SK-N-SH (cell line): ENCODE results near the gene RNU4-1.

Experiments used
- CTCF ChIP-seq: fragments of 200-600 bp; sonication (generic); IDR thresholded peaks from 2 replicates; pipeline ENCODE4 v1.6.1; 2017; ENCODE audit warnings: antibody characterized with exemption, mild to moderate bottlenecking, moderate library complexity
- EP300 ChIP-seq, 2 experiments: IDR thresholded peaks; 2 replicates each; pipeline versions ENCODE4 v1.4.0 to v1.6.1; 2012; ENCODE audit warnings: borderline replicate concordance in 1 of 2, low read depth in 1 of 2, low read length in 1 of 2
- FOXM1 ChIP-seq: IDR thresholded peaks from 2 replicates; pipeline ENCODE4 v1.4.0; 2012; ENCODE audit warnings: low read depth, mild to moderate bottlenecking

DNA sequence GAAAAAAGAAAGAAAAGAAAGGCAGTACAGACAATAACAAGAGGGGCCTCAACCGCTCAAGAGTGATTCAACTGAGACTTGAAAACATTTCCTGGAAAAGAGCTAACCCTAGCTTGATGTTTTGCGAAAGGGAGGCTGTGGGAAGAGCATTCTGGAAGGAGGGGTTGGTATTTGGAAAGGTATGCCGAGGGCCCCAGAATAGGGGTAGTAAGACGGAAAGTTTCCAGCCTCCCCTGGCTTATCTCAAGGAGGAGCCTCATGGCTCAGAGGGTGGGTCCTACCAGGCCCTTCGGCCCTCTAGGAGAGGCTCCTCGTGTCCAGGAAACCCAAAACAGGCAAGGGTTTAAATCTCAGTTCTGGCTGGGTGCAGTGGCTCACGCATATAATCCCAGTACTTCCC, 9.7 kb downstream of the RNU4-1 start:
- TF ChIP-seq EP300 (IDR thresholded peaks at IDR 0.05; ENCODE audit: borderline replicate concordance in 1 of 2, low read depth in 1 of 2, low read length in 1 of 2) (no peak), CTCF (no peak), FOXM1 (no peak)
